Mesenchymal stem cell (in vitro differentiated cells and primary cell): ENCODE results near the gene TYRO3.

Source experiments
- DNase-seq: peaks from one replicate; pipeline ENCODE4 v3.0.0-alpha.2; 2013
- H2AFZ ChIP-seq: one replicate; pipeline ENCODE4 v1.6.1; 2013; ENCODE audit warnings: low read depth, mild to moderate bottlenecking, control low read depth, inconsistent platforms, low read length, moderate library complexity
- H2AK5ac ChIP-seq: 2 replicates; pipeline ENCODE4 v1.6.1; 2013; ENCODE audit warnings: low read length, moderate library complexity, mild to moderate bottlenecking, inconsistent platforms; ENCODE audit not compliant: severe bottlenecking
- H2BK120ac ChIP-seq: one replicate; pipeline ENCODE4 v1.6.1; 2013; ENCODE audit warnings: low read depth, mild to moderate bottlenecking, inconsistent platforms, low read length, moderate library complexity
- H2BK12ac ChIP-seq, 2 experiments: one replicate each; pipeline ENCODE4 v1.6.1; 2013; ENCODE audit warnings: inconsistent platforms in 2 of 2, low read length in 2 of 2, mild to moderate bottlenecking in 2 of 2, moderate library complexity in 2 of 2, control low read depth in 1 of 2
- H2BK15ac ChIP-seq: one replicate; pipeline ENCODE4 v1.6.1; 2013; ENCODE audit warnings: mild to moderate bottlenecking, low read depth, inconsistent platforms; ENCODE audit not compliant: poor library complexity, severe bottlenecking
- H2BK5ac ChIP-seq: 2 replicates; pipeline ENCODE4 v1.6.1; 2013; ENCODE audit warnings: low read depth, mild to moderate bottlenecking, low read length, control low read depth, inconsistent platforms; ENCODE audit not compliant: poor library complexity, severe bottlenecking
- H3K14ac ChIP-seq, 2 experiments: one replicate each; pipeline ENCODE4 v1.6.1; 2013; ENCODE audit warnings: inconsistent platforms in 2 of 2, low read length in 2 of 2, control low read depth in 1 of 2, mild to moderate bottlenecking in 1 of 2, moderate library complexity in 1 of 2
- H3K18ac ChIP-seq, 2 experiments: one replicate each; pipeline ENCODE4 v1.6.1; 2013; ENCODE audit warnings: inconsistent platforms in 2 of 2, low read length in 2 of 2, control low read depth in 1 of 2, low read depth in 1 of 2, mild to moderate bottlenecking in 1 of 2
- H3K23ac ChIP-seq, 2 experiments: one replicate each; pipeline ENCODE4 v1.6.1; 2013; ENCODE audit warnings: inconsistent platforms in 2 of 2, low read length in 2 of 2, mild to moderate bottlenecking in 2 of 2, moderate library complexity in 2 of 2, control low read depth in 1 of 2
- H3K27ac ChIP-seq: 2 replicates; pipeline ENCODE4 v1.5.1; 2013; ENCODE audit warnings: mild to moderate bottlenecking, moderate library complexity, low read length, control low read depth, inconsistent platforms; ENCODE audit not compliant: poor library complexity, severe bottlenecking
- H3K27me3 ChIP-seq, 2 experiments: 2 replicates each; pipeline versions ENCODE4 v1.6.1 to v1.7.0; 2013; ENCODE audit warnings: low read length in 2 of 2, mild to moderate bottlenecking in 2 of 2, moderate library complexity in 2 of 2, control low read depth in 1 of 2, inconsistent platforms in 1 of 2; ENCODE audit not compliant: control insufficient read depth in 1 of 2, insufficient read depth in 1 of 2
- H3K36me3 ChIP-seq, 2 experiments: 2 replicates each; pipeline versions ENCODE4 v1.6.1 to v1.7.0; 2013; ENCODE audit warnings: low read length in 2 of 2, control low read depth in 1 of 2, inconsistent platforms in 1 of 2, low read depth in 1 of 2, mild to moderate bottlenecking in 1 of 2; ENCODE audit not compliant: insufficient read depth in 2 of 2, control insufficient read depth in 1 of 2
- H3K4ac ChIP-seq, 2 experiments: one replicate each; pipeline ENCODE4 v1.6.1; 2013; ENCODE audit warnings: inconsistent platforms in 2 of 2, low read length in 2 of 2, mild to moderate bottlenecking in 2 of 2, moderate library complexity in 2 of 2, control low read depth in 1 of 2, low read depth in 1 of 2
- H3K4me1 ChIP-seq: 2 replicates; pipeline ENCODE4 v1.6.1; 2013; ENCODE audit warnings: low read depth, low read length, control low read depth; ENCODE audit not compliant: control insufficient read depth, insufficient read depth
- H3K4me2 ChIP-seq: 2 replicates; pipeline ENCODE4 v1.6.1; 2013; ENCODE audit warnings: low read length, mild to moderate bottlenecking, inconsistent platforms; ENCODE audit not compliant: poor library complexity, severe bottlenecking
- H3K4me3 ChIP-seq, 2 experiments: 2 replicates each; pipeline versions ENCODE4 v1.5.1 to v1.7.0; 2013; ENCODE audit warnings: low read length in 2 of 2, mild to moderate bottlenecking in 2 of 2, control low read depth in 1 of 2, low read depth in 1 of 2; ENCODE audit not compliant: insufficient read depth in 1 of 2
- H3K79me1 ChIP-seq: replicated peaks from 2 replicates; pipeline ENCODE4 v1.6.1; 2013; ENCODE audit warnings: mild to moderate bottlenecking, control low read depth, low read length, inconsistent platforms; ENCODE audit not compliant: poor library complexity, severe bottlenecking
- H3K9ac ChIP-seq: 2 replicates; pipeline ENCODE4 v1.7.0; 2013; ENCODE audit warnings: mild to moderate bottlenecking, low read length, moderate library complexity
- H3K9me3 ChIP-seq: 2 replicates; pipeline ENCODE4 v1.7.0; 2013; ENCODE audit warnings: mild to moderate bottlenecking, low read length; ENCODE audit not compliant: control insufficient read depth
- H4K8ac ChIP-seq: one replicate; pipeline ENCODE4 v1.6.1; 2013; ENCODE audit warnings: inconsistent platforms, mild to moderate bottlenecking, low read length, moderate library complexity
- H4K91ac ChIP-seq: one replicate; pipeline ENCODE4 v1.6.1; 2013; ENCODE audit warnings: mild to moderate bottlenecking, low read length, inconsistent platforms
- WGBS: methylation state at CpG from one replicate; pipeline ENCODE4 v1.1.7; 2013; ENCODE audit warnings: mixed read lengths; 5-methylcytosine and 5-hydroxymethylcytosine counted together

The TYRO3 gene

GRCh38 chr15:41627203-41627602 is 68.2 kb downstream of the TYRO3 start:
- no peaks in the 10 kb centered on the region for H3K4me1 ChIP-seq
- H4K8ac ChIP-seq = no peak overlapping the region
- H3K79me1 ChIP-seq = peaks cover 16% of the 10 kb centered on the region
- H4K91ac ChIP-seq = no peak overlapping the region
- H2BK120ac ChIP-seq = no peak overlapping the region
- H3K4ac ChIP-seq = no peak overlapping the region
- DNase-seq = no peak
- H2BK12ac ChIP-seq = no peak overlapping the region
- no peak overlapping the region for H3K4me2 ChIP-seq
- no peaks in the 10 kb centered on the region for H3K27me3 ChIP-seq
- H3K36me3 ChIP-seq = no peaks in the 10 kb centered on the region
- no peak overlapping the region for H3K4me3 ChIP-seq
- H3K9ac ChIP-seq = no peak overlapping the region
- no peak overlapping the region for H3K18ac ChIP-seq
- H3K23ac ChIP-seq = no peak overlapping the region
- no peak overlapping the region for H3K27ac ChIP-seq
- no peaks in the 10 kb centered on the region for H3K9me3 ChIP-seq
- H2AK5ac ChIP-seq = no peak overlapping the region
- no peak overlapping the region for H2AFZ ChIP-seq
- WGBS = 100% methylated on average over 1 of the region's 1 CpG
- H2BK5ac ChIP-seq = no peak overlapping the region
- H2BK15ac ChIP-seq = no peak overlapping the region
- no peak overlapping the region for H3K14ac ChIP-seq

GRCh38 chr15:41629463-41629862 is 70.5 kb downstream of the TYRO3 start:
- H4K91ac ChIP-seq = no peak overlapping the region
- H3K4me3 ChIP-seq = no peak overlapping the region
- no peaks in the 10 kb centered on the region for H3K36me3 ChIP-seq
- no peak overlapping the region for H4K8ac ChIP-seq
- H3K27me3 ChIP-seq = no peaks in the 10 kb centered on the region
- H3K4ac ChIP-seq = no peak overlapping the region
- no peak overlapping the region for H2AFZ ChIP-seq
- H2BK15ac ChIP-seq = no peak overlapping the region
- H3K9ac ChIP-seq = no peak overlapping the region
- H3K4me1 ChIP-seq = no peaks in the 10 kb centered on the region
- H2BK5ac ChIP-seq = no peak overlapping the region
- H3K79me1 ChIP-seq = peaks cover 22% of the 10 kb centered on the region
- H2BK120ac ChIP-seq = no peak overlapping the region
- H2BK12ac ChIP-seq = no peak overlapping the region
- H3K27ac ChIP-seq = no peak overlapping the region
- H3K18ac ChIP-seq = no peak overlapping the region
- no peak for DNase-seq
- no peak overlapping the region for H3K14ac ChIP-seq
- H3K23ac ChIP-seq = no peak overlapping the region
- no peaks in the 10 kb centered on the region for H3K9me3 ChIP-seq
- no peak overlapping the region for H2AK5ac ChIP-seq
- no CpG with 5 or more reads among the region's 4 CpGs for WGBS
- no peak overlapping the region for H3K4me2 ChIP-seq

- H3K79me1 ChIP-seq = peaks cover 19% of the 10 kb centered on the region
These were observed 70.9 kb downstream of the TYRO3 start for GRCh38 chr15:41629883-41630282.

GRCh38 chr15:41630616-41631217 is 71.7 kb downstream of the TYRO3 start:
- Histone ChIP-seq H3K4me1 (no peaks in the 10 kb centered on the region), H2AK5ac (no peak overlapping the region), H2BK12ac (no peak overlapping the region), H3K27ac (no peak overlapping the region), H2BK120ac (no peak overlapping the region), H3K14ac (no peak overlapping the region), H3K4ac (no peak overlapping the region), H2BK5ac (no peak overlapping the region), H3K18ac (no peak overlapping the region), H3K36me3 (no peaks in the 10 kb centered on the region), H2BK15ac (no peak overlapping the region), H3K4me3 (no peak overlapping the region), H3K79me1 (peaks cover 15% of the 10 kb centered on the region), H3K4me2 (no peak overlapping the region), H4K8ac (no peak overlapping the region), H3K9me3 (no peaks in the 10 kb centered on the region), H3K27me3 (no peaks in the 10 kb centered on the region), H3K9ac (no peak overlapping the region), H2AFZ (no peak overlapping the region), H3K23ac (no peak overlapping the region), H4K91ac (no peak overlapping the region)
- DNase-seq = no peak
- WGBS = 80% methylated on average over 1 of the region's 3 CpGs

More at GRCh38 chr15:41629883-41630282, 70.9 kb downstream of the TYRO3 start:
- DNase-seq = no peak
- Histone ChIP-seq H2BK5ac (no peak overlapping the region), H3K9ac (no peak overlapping the region), H3K27ac (no peak overlapping the region), H3K27me3 (no peaks in the 10 kb centered on the region), H2BK120ac (no peak overlapping the region), H3K18ac (no peak overlapping the region), H4K8ac (no peak overlapping the region), H3K4me3 (no peak overlapping the region), H2BK15ac (no peak overlapping the region), H2AFZ (no peak overlapping the region), H3K9me3 (no peaks in the 10 kb centered on the region), H2BK12ac (no peak overlapping the region), H4K91ac (no peak overlapping the region), H3K4me1 (no peaks in the 10 kb centered on the region), H2AK5ac (no peak overlapping the region), H3K4me2 (no peak overlapping the region), H3K14ac (no peak overlapping the region), H3K23ac (no peak overlapping the region), H3K36me3 (no peaks in the 10 kb centered on the region), H3K4ac (no peak overlapping the region)
- WGBS = 80% methylated on average over 5 of the region's 5 CpGs
